Activated CD8-positive, alpha-beta memory T cell treated with anti-CD3 and anti-CD28 coated beads, Interleukin-2, amount 50 U/mL, for 24 hours (primary cell): ENCODE measurements around the gene CSF3.
"Not testable (repeated sequence)": the region's sequence is repeated elsewhere in the genome, so short reads cannot be mapped to it uniquely, and the experiment has no call there.

Experiments
- DNase-seq: peaks from one replicate; pipeline ENCODE4 v3.0.0-alpha.2; 2020; ENCODE audit errors: extremely low read depth

Gene CSF3

GRCh38 chr17:39997543-39997942 is 17.7 kb upstream of the CSF3 start:
- no peak for DNase-seq

- DNase-seq = no peak
These were observed 16.2 kb upstream of the CSF3 start for GRCh38 chr17:39999067-39999466.

GRCh38 chr17:40000161-40000560 is 15.1 kb upstream of the CSF3 start:
- DNase-seq = no peak

GRCh38 chr17:40001335-40001734 is 13.9 kb upstream of the CSF3 start:
- not testable (repeated sequence) for DNase-seq

GRCh38 chr17:40004072-40004471 is 11.2 kb upstream of the CSF3 start:
- DNase-seq = no peak

DNA sequence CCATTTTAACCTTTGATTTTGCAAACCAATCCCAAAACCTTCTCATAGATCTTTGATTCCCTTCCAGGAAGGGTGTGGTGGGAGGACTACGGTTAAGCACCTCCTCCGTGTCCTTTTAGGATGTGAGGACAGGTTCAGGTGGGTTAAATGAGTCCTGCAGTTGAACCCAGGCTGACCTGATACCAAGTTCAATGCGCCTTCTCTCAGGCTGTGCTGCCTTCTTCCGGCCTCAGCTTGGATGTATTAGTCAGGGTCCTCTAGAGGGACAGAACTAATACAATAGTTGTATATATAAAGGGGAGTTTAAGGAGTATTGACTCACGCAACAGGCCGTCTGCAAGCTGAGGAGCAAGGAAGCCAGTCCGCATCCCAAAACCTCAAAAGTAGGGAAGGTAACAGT is 10.5 kb upstream of the CSF3 start:
- no peak for DNase-seq

GRCh38 chr17:40005520-40005919 is 9.7 kb upstream of the CSF3 start:
- DNase-seq = no peak

GRCh38 chr17:40010946-40011500 is 4.2 kb upstream of the CSF3 start:
- not testable (repeated sequence) for DNase-seq

DNA sequence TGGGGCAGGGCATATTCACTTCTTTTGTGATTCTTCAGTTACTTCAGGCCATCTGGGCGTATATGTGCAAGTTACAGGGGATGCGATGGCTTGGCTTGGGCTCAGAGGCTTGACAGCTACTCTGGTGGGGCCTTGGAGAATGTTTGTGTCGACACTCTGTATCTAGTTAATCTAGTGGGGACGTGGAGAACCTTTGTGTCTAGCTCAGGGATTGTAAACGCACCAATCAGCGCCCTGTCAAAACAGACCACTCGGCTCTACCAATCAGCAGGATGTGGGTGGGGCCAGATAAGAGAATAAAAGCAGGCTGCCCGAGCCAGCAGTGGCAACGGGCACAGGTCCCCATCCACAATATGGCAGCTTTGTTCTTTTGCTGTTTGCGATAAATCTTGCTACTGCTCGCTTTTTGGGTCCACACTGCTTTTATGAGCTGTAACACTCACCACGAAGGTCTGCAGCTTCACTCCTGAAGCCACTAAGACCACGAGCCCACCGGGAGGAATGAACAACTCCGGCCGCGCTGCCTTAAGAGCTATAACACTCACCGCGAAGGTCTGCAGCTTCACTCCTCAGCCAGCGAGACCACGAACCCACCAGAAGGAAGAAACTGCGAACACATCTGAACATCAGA is 3.1 kb upstream of the CSF3 start:
- not testable (repeated sequence) for DNase-seq

DNA sequence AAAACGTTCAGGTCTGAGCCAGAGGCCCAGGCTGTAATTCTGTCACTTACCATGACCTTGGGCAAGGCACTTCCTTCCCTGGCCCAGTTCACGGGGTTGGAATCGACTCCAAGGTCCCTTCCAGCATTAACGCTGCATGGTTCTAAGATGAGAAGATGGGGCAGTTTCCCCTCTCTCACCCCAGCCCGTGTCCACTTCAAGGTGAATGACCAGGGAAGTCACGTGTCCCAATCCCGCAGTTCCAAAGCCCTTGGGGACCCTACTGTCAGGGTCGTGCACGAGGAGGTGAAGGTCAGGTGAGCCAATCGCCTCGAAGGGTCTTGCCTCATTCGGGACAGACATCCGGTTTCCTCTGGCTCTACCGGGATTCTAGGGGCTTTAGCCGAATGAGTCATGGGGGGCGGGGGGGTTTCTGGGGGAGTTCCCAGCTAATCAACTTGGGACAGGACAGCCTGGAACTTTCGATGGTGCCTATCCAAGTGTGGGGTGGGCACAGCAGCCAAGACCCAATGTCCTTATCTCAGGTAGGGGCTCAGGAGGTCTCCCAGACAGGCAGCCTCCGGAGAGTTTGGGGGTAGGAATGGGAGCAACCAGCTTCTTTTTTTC is 762 bp upstream of the CSF3 start:
- DNase-seq = no peak

DNA sequence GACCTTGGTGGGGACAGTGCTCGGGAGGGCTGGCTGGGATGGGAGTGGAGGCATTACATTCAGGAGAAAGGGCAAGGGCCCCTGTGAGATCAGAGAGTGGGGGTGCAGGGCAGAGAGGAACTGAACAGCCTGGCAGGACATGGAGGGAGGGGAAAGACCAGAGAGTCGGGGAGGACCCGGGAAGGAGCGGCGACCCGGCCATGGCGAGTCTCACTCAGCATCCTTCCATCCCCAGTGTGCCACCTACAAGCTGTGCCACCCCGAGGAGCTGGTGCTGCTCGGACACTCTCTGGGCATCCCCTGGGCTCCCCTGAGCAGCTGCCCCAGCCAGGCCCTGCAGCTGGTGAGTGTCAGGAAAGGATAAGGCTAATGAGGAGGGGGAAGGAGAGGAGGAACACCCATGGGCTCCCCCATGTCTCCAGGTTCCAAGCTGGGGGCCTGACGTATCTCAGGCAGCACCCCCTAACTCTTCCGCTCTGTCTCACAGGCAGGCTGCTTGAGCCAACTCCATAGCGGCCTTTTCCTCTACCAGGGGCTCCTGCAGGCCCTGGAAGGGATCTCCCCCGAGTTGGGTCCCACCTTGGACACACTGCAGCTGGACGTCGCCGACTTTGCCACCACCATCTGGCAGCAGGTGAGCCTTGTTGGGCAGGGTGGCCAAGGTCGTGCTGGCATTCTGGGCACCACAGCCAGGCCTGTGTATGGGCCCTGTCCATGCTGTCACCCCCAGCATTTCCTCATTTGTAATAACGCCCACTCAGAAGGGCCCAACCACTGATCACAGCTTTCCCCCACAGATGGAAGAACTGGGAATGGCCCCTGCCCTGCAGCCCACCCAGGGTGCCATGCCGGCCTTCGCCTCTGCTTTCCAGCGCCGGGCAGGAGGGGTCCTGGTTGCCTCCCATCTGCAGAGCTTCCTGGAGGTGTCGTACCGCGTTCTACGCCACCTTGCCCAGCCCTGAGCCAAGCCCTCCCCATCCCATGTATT is 1.1 kb downstream of the CSF3 start:
- no peak for DNase-seq

DNA sequence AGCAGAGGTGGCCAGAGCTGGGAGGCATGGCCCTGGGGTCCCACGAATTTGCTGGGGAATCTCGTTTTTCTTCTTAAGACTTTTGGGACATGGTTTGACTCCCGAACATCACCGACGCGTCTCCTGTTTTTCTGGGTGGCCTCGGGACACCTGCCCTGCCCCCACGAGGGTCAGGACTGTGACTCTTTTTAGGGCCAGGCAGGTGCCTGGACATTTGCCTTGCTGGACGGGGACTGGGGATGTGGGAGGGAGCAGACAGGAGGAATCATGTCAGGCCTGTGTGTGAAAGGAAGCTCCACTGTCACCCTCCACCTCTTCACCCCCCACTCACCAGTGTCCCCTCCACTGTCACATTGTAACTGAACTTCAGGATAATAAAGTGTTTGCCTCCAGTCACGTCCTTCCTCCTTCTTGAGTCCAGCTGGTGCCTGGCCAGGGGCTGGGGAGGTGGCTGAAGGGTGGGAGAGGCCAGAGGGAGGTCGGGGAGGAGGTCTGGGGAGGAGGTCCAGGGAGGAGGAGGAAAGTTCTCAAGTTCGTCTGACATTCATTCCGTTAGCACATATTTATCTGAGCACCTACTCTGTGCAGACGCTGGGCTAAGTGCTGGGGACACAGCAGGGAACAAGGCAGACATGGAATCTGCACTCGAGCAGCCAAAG is 2.3 kb downstream of the CSF3 start:
- no peak for DNase-seq

DNA sequence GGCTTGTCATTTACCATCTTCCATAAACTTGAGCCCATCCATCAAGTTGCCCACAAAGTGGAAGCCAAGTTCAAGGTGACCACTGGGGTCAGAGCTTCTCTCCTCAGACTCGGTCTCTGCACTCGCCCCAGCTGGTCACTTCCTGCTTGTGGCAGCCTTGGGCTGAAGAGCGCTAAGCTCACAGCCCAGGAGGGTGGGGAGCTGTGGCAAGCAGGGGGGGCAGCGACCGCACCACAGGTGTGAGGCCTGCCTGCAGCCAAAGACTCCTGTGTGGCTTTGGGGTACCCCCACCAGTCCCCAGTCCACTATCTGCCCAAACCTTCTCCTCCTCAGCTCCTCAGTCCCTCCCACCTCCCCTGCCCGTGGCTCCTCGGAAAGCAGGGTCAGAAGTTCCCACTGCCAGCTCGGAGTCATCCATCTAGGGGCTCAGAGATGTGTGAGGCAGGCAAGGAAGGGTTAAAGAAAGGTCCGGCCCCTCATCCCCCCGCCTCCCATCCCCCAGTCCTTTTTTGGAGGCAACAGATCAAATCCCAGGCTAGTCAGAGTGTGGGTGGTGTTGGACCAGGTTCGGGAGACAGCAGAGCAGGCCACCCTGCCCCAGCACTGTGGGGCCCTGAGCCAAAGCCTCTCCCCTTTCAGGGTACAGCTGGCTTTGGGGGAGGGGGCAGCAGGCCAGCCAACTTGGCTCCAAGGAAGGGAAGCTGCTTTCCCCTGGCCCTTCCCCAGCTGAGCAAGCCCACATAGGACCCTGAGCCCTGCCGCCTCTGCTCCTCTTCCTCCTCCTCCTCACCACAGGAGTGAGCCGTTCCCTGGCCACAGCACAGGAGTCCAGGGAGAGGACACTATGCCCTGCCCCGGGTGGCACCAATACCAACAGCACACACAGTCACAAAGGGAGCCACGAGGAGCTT is 3.2 kb downstream of the CSF3 start:
- DNase-seq = no peak

- no peak for DNase-seq
These were observed 4.1 kb downstream of the CSF3 start for GRCh38 chr17:40019140-40019991.

GRCh38 chr17:40020146-40020545 is 4.9 kb downstream of the CSF3 start:
- no peak for DNase-seq

DNA sequence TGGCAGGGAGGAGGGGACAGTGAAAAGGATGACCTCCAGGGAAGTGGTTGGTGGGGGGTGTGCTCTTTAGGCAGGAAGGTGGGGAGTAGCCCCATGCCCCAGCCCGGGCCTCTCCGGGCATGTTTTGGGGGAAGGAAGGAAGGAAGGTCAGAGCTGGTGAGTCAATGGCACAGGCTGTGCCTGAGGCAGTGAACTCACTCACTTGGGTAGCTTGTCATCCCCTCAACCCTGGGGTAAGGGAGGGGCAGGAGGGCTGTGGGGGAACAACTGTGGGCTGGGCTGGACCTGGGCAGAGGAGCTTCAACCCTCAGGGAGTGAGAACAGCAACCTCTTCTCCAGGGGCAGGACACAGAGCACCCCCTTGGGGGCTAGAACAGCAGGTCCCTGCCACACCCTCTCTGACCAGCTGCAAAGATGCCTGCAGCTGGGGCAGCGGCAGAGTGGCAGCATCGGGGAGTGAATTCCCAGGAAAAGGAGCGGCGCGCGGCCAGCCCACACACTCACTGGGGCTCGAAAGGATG is 6.3 kb downstream of the CSF3 start:
- DNase-seq = no peak

GRCh38 chr17:40022497-40022896 is 7.3 kb downstream of the CSF3 start:
- no peak for DNase-seq

- DNase-seq = no peak
These were observed 7.8 kb downstream of the CSF3 start for GRCh38 chr17:40022961-40023541.

DNA sequence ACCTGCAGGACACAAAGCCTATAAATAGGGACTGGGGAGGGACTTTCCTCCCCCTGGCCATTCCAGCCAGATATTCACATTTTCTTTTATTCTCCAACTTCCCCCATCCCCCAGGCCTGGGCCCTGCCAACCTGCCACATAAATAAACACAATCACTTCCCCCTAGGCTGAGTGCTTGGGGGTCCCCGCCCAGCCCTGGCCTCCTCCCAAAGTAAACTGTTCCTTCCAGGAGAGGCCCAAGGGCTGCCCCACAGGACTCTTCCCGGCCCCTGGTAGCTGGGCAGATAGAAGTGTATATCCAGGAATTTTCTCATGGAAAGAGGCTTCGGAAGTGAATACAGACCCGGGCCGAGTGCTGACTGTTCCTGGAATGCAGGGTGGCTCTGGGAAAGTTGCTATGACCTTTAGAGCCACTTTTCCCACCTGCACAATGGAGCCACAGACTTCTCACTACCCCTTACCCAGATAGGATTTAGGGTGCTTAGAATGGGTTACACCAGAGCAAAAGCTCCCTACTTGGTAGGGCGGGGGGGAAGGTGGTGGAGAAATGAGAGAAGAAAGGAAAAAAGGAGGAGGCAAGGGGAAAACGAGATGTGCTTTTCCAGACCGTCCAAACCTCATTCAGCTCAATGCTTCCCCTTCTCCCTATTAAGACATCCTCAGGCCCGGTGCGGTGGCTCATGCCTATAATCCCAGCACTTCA is 8.5 kb downstream of the CSF3 start:
- no peak for DNase-seq
